K562 (cell line): Measurements from ENCODE around the gene CAPZB. TPM values are rescaled to one million over a fixed set of nuclear protein-coding genes. Genes with fewer than 3 reads are reported as not detected.

Experiments
- ATF1 ChIP-seq, 2 experiments: fragments of 450-650 bp in 1 of 2; IDR thresholded peaks; 2 replicates each; pipeline ENCODE4 v1.6.1; 2016; ENCODE audit warnings: missing compliant biosample characterization in 1 of 2, missing genetic modification characterization in 1 of 2
- ATF7 ChIP-seq: fragments of 450-650 bp; IDR thresholded peaks from 2 replicates; pipeline ENCODE4 v1.7.1; 2014; ENCODE audit warnings: mild to moderate bottlenecking, moderate library complexity
- BCOR ChIP-seq: fragments of 450-650 bp; IDR thresholded peaks from 2 replicates; pipeline ENCODE4 v1.6.1; 2016
- BRD4 ChIP-seq: fragments of 200-600 bp; sonication (generic); IDR thresholded peaks from 2 replicates; pipeline ENCODE4 v1.6.1; 2017; ENCODE audit warnings: inconsistent platforms
- EZH2 ChIP-seq: IDR thresholded peaks from 2 replicates; pipeline ENCODE4 v1.6.1; 2012; ENCODE audit warnings: low read depth, mild to moderate bottlenecking, inconsistent platforms, low read length, borderline replicate concordance
- HDAC2 ChIP-seq: fragments of 450-650 bp; IDR thresholded peaks from 2 replicates; pipeline ENCODE4 v1.6.1; 2016; ENCODE audit warnings: mild to moderate bottlenecking
- MEIS2 ChIP-seq: fragments of 450-650 bp; IDR thresholded peaks from 2 replicates; pipeline ENCODE4 v1.6.1; 2014; ENCODE audit warnings: mild to moderate bottlenecking; ENCODE audit not compliant: partially characterized antibody
- MTA1 ChIP-seq: fragments of 450-650 bp; IDR thresholded peaks from 2 replicates; pipeline ENCODE4 v1.6.1; 2017; ENCODE audit warnings: borderline replicate concordance
- PML ChIP-seq: IDR thresholded peaks from 2 replicates; pipeline ENCODE4 v1.6.1; 2012; ENCODE audit warnings: low read length, inconsistent platforms
- POLR2G ChIP-seq: fragments of 200-400 bp; formaldehyde crosslinking; IDR thresholded peaks from 2 replicates; pipeline ENCODE4 v1.6.1; 2017; ENCODE audit warnings: low read depth, mild to moderate bottlenecking, antibody characterized with exemption, low read length, moderate library complexity
- ZNF12 ChIP-seq: sonication (generic); formaldehyde crosslinking; IDR thresholded peaks from 2 replicates; pipeline ENCODE4 v1.4.0; 2020; ENCODE audit warnings: mild to moderate bottlenecking, missing genetic modification reagents
- ZNF224 ChIP-seq: sonication (generic); formaldehyde crosslinking; IDR thresholded peaks from 2 replicates; pipeline ENCODE4 v1.8.0; 2022; ENCODE audit warnings: mild to moderate bottlenecking, missing genetic modification reagents
- polyA plus RNA-seq, 8 experiments: library from polyadenylated mRNA; depleted of rRNA in 4 of 8; stranded (reverse) in 5 of 8; unstranded in 3 of 8; fragments of >200 nt; fragmentation: Nextera tagmentation in 2 of 8; fragmentation: Illumina TruSeq in 1 of 8; extraction: Ambion mirVana in 2 of 8; extraction: Trizol in 1 of 8; gene quantifications; 2 replicates each; pipeline versions ENCODE4 v1.2.1 to v1.2.3, GENCODE V29; 2011 to 2014; ENCODE audit warnings: inconsistent platforms in 1 of 8, missing spikeins in 1 of 8
- total RNA-seq, 7 experiments: library from RNA; depleted of rRNA in 6 of 7; stranded (reverse); fragments of >200 nt in 6 of 7; fragmentation: Illumina TruSeq in 2 of 7; extraction: Trizol in 2 of 7; gene quantifications; 2 replicates each; pipeline versions ENCODE4 v1.2.1 to v1.2.3, GENCODE V29; 2011 to 2021; ENCODE audit warnings: low replicate concordance in 1 of 7
- TF ChIP-seq, protein P1 (sequence below): sonication (generic); formaldehyde crosslinking; IDR thresholded peaks from 2 replicates; pipeline ENCODE4 v1.8.0; 2022; ENCODE audit warnings: mild to moderate bottlenecking, missing genetic modification reagents
- TF ChIP-seq, protein P2 (sequence below), 2 experiments: fragments of 150-350 bp in 1 of 2; IDR thresholded peaks; 2 replicates each; pipeline ENCODE4 v1.6.1; 2012 to 2016; ENCODE audit warnings: low read depth in 2 of 2, low read length in 2 of 2, mild to moderate bottlenecking in 1 of 2, moderate library complexity in 1 of 2
- TF ChIP-seq, protein P3 (sequence below): fragments of 250-450 bp; sonication (Bioruptor Pico); IDR thresholded peaks from 2 replicates; pipeline ENCODE4 v1.8.0; 2022; ENCODE audit warnings: inconsistent platforms
- TF ChIP-seq, protein P4 (sequence below): sonication (generic); formaldehyde crosslinking; IDR thresholded peaks from 2 replicates; pipeline ENCODE4 v1.8.1; 2023; ENCODE audit warnings: mild to moderate bottlenecking, missing genetic modification reagents
- TF ChIP-seq, protein P5 (sequence below), 3 experiments: IDR thresholded peaks in 2 of 3; conservative IDR thresholded peaks in 1 of 3; 2 replicates each; pipeline ENCODE4 v1.5.1; 2011 to 2012; ENCODE audit warnings: low read length in 3 of 3, mild to moderate bottlenecking in 3 of 3, control low read depth in 2 of 3, improper control_type of control experiment in 1 of 3, inconsistent platforms in 1 of 3, low read depth in 1 of 3, mixed read lengths in 1 of 3, moderate library complexity in 1 of 3; ENCODE audit not compliant: insufficient read depth in 2 of 3

Gene CAPZB
- total and polyA plus RNA-seq, 9 of the 15 experiments (the other 6 are each of a cell fraction or from before 2014, with no cell fraction given), result 57.6 to 297 (median 125) TPM

DNA sequence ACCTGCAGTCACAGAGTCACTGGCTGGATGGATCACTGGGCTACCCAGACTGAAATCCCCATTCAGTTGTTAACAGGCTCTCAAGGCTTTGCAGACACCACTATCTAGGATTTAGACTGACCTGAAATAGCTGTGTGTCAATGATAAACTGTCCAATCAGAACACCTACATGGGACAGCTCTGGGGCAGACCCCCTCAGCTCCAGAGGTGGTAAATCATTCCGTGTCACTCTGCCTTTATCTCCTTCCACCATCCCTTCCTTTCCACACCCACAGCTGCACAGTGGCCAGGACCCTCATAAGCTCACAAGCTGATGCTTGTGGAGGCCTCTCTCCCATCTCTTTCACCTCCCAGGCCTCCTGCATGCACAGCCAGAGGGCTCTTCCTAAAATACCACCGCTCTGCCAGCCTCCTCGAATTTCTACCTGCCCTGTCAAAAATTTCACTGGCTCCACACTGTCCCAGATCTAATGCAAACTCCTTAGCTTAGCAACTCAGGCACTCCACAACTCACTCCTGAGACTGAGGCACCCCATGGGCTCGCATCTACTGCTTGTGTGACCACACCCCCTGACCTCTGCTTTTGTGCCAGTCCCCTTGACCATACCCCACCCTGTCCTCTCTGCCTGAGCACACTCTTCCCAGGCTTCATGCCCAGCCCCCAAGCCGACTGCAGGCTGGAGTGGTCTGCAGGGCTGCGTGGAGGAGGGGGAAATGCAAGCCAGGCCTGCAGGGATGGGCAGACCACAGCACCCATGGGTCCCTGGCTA is 5.8 kb downstream of the CAPZB start (continued):
- TF ChIP-seq, protein P1, sequence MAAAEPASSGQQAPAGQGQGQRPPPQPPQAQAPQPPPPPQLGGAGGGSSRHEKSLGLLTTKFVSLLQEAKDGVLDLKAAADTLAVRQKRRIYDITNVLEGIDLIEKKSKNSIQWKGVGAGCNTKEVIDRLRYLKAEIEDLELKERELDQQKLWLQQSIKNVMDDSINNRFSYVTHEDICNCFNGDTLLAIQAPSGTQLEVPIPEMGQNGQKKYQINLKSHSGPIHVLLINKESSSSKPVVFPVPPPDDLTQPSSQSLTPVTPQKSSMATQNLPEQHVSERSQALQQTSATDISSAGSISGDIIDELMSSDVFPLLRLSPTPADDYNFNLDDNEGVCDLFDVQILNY (CRISPR knock-in tag), result no peak
- peak; percentile 74; the same call in 1 of the 2 replicates for TF ChIP-seq PML
- TF ChIP-seq, protein P2, sequence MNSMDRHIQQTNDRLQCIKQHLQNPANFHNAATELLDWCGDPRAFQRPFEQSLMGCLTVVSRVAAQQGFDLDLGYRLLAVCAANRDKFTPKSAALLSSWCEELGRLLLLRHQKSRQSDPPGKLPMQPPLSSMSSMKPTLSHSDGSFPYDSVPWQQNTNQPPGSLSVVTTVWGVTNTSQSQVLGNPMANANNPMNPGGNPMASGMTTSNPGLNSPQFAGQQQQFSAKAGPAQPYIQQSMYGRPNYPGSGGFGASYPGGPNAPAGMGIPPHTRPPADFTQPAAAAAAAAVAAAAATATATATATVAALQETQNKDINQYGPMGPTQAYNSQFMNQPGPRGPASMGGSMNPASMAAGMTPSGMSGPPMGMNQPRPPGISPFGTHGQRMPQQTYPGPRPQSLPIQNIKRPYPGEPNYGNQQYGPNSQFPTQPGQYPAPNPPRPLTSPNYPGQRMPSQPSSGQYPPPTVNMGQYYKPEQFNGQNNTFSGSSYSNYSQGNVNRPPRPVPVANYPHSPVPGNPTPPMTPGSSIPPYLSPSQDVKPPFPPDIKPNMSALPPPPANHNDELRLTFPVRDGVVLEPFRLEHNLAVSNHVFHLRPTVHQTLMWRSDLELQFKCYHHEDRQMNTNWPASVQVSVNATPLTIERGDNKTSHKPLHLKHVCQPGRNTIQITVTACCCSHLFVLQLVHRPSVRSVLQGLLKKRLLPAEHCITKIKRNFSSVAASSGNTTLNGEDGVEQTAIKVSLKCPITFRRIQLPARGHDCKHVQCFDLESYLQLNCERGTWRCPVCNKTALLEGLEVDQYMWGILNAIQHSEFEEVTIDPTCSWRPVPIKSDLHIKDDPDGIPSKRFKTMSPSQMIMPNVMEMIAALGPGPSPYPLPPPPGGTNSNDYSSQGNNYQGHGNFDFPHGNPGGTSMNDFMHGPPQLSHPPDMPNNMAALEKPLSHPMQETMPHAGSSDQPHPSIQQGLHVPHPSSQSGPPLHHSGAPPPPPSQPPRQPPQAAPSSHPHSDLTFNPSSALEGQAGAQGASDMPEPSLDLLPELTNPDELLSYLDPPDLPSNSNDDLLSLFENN (IDR thresholded peaks at IDR 0.05; ENCODE audit: low read depth in 2 of 2, low read length in 2 of 2), result no peak
- no peak for TF ChIP-seq EZH2
- TF ChIP-seq ATF7, result peak; percentile 12; the same call in 1 of the 2 replicates
- peak; percentile 17; the same call in 1 of the 2 replicates for TF ChIP-seq BCOR
- TF ChIP-seq BRD4, result no peak
- TF ChIP-seq MTA1, result no peak
- TF ChIP-seq, protein P3, sequence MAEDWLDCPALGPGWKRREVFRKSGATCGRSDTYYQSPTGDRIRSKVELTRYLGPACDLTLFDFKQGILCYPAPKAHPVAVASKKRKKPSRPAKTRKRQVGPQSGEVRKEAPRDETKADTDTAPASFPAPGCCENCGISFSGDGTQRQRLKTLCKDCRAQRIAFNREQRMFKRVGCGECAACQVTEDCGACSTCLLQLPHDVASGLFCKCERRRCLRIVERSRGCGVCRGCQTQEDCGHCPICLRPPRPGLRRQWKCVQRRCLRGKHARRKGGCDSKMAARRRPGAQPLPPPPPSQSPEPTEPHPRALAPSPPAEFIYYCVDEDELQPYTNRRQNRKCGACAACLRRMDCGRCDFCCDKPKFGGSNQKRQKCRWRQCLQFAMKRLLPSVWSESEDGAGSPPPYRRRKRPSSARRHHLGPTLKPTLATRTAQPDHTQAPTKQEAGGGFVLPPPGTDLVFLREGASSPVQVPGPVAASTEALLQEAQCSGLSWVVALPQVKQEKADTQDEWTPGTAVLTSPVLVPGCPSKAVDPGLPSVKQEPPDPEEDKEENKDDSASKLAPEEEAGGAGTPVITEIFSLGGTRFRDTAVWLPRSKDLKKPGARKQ (CRISPR knock-in tag), result no peak
- no peak for TF ChIP-seq ATF1 (CRISPR knock-in tag; IDR thresholded peaks at IDR 0.05)
- no peak for TF ChIP-seq ATF1 (tag; IDR thresholded peaks at IDR 0.05)
- TF ChIP-seq POLR2G, result no peak
- TF ChIP-seq ZNF224 (CRISPR knock-in tag), result no peak
- TF ChIP-seq, protein P4, sequence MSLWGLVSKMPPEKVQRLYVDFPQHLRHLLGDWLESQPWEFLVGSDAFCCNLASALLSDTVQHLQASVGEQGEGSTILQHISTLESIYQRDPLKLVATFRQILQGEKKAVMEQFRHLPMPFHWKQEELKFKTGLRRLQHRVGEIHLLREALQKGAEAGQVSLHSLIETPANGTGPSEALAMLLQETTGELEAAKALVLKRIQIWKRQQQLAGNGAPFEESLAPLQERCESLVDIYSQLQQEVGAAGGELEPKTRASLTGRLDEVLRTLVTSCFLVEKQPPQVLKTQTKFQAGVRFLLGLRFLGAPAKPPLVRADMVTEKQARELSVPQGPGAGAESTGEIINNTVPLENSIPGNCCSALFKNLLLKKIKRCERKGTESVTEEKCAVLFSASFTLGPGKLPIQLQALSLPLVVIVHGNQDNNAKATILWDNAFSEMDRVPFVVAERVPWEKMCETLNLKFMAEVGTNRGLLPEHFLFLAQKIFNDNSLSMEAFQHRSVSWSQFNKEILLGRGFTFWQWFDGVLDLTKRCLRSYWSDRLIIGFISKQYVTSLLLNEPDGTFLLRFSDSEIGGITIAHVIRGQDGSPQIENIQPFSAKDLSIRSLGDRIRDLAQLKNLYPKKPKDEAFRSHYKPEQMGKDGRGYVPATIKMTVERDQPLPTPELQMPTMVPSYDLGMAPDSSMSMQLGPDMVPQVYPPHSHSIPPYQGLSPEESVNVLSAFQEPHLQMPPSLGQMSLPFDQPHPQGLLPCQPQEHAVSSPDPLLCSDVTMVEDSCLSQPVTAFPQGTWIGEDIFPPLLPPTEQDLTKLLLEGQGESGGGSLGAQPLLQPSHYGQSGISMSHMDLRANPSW (CRISPR knock-in tag), result no peak
- peak; percentile 88 for TF ChIP-seq HDAC2
- TF ChIP-seq MEIS2, result peak; percentile 97
- TF ChIP-seq, protein P5, sequence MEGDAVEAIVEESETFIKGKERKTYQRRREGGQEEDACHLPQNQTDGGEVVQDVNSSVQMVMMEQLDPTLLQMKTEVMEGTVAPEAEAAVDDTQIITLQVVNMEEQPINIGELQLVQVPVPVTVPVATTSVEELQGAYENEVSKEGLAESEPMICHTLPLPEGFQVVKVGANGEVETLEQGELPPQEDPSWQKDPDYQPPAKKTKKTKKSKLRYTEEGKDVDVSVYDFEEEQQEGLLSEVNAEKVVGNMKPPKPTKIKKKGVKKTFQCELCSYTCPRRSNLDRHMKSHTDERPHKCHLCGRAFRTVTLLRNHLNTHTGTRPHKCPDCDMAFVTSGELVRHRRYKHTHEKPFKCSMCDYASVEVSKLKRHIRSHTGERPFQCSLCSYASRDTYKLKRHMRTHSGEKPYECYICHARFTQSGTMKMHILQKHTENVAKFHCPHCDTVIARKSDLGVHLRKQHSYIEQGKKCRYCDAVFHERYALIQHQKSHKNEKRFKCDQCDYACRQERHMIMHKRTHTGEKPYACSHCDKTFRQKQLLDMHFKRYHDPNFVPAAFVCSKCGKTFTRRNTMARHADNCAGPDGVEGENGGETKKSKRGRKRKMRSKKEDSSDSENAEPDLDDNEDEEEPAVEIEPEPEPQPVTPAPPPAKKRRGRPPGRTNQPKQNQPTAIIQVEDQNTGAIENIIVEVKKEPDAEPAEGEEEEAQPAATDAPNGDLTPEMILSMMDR (IDR thresholded peaks at IDR 0.05 in 2 of 3, conservative IDR thresholded peaks at IDR 0.05 in 1 of 3; ENCODE audit: insufficient read depth in 2 of 3, low read depth in 1 of 3, low read length in 3 of 3), result no peak
- no peak for TF ChIP-seq ZNF12
